Hepatocyte (in vitro differentiated cells): ENCODE measurements around the gene CORO1C. TPM values are rescaled to one million over a fixed set of nuclear protein-coding genes. Genes with fewer than 3 reads are reported as not detected.
A peak's percentile ranks its signal among the peaks of the same experiment; 100 is the strongest.

Experiments
- DNase-seq: peaks from one replicate; pipeline ENCODE4 v3.0.0-alpha.2; 2016; ENCODE audit warnings: low spot score
- H2AFZ ChIP-seq: fragments of 200-600 bp; sonication (generic); 2 replicates; pipeline ENCODE4 v1.6.0; 2016; ENCODE audit warnings: antibody characterized with exemption, mild to moderate bottlenecking
- H3K27ac ChIP-seq: fragments of 200-600 bp; sonication (generic); 2 replicates; pipeline ENCODE4 v1.5.1; 2016; ENCODE audit warnings: mild to moderate bottlenecking
- H3K27me3 ChIP-seq: fragments of 200-600 bp; sonication (generic); 2 replicates; pipeline ENCODE4 v1.6.1; 2016
- H3K36me3 ChIP-seq: fragments of 200-600 bp; sonication (generic); replicated peaks from 2 replicates; pipeline ENCODE4 v1.5.1; 2016; ENCODE audit warnings: low read depth; ENCODE audit not compliant: insufficient read depth
- H3K4me1 ChIP-seq: fragments of 200-600 bp; sonication (generic); 2 replicates; pipeline ENCODE4 v1.5.1; 2016; ENCODE audit warnings: mild to moderate bottlenecking, moderate library complexity; ENCODE audit not compliant: insufficient read depth
- H3K4me2 ChIP-seq: fragments of 200-600 bp; sonication (generic); 2 replicates; pipeline ENCODE4 v1.6.0; 2016
- H3K4me3 ChIP-seq: fragments of 200-600 bp; sonication (generic); 2 replicates; pipeline ENCODE4 v1.5.1; 2016; ENCODE audit warnings: mild to moderate bottlenecking
- H3K79me2 ChIP-seq: fragments of 200-600 bp; sonication (generic); 2 replicates; pipeline ENCODE4 v1.6.0; 2017; ENCODE audit warnings: mild to moderate bottlenecking
- H3K9me2 ChIP-seq: fragments of 200-600 bp; sonication (generic); replicated peaks from 2 replicates; pipeline ENCODE4 v1.6.0; 2017; ENCODE audit warnings: mild to moderate bottlenecking; ENCODE audit not compliant: insufficient read depth
- H3K9me3 ChIP-seq: fragments of 200-600 bp; sonication (generic); 2 replicates; pipeline ENCODE4 v1.5.1; 2016; ENCODE audit warnings: low read depth, mild to moderate bottlenecking
- H4K20me1 ChIP-seq: fragments of 200-600 bp; sonication (generic); 2 replicates; pipeline ENCODE4 v1.6.0; 2016; ENCODE audit warnings: mild to moderate bottlenecking; ENCODE audit not compliant: insufficient read depth, poor library complexity, severe bottlenecking
- CTCF ChIP-seq: fragments of 200-600 bp; sonication (generic); IDR thresholded peaks from 2 replicates; pipeline ENCODE4 v1.5.1; 2016; ENCODE audit warnings: antibody characterized with exemption, mild to moderate bottlenecking; ENCODE audit not compliant: poor library complexity
- EZH2 ChIP-seq: fragments of 200-600 bp; sonication (generic); IDR thresholded peaks from 2 replicates; pipeline ENCODE4 v1.6.1; 2016; ENCODE audit warnings: antibody characterized with exemption, mild to moderate bottlenecking, borderline replicate concordance
- EZH2phosphoT487 ChIP-seq: fragments of 200-600 bp; sonication (generic); IDR thresholded peaks from one replicate; pipeline ENCODE4 v1.6.1; 2018; ENCODE audit warnings: antibody characterized with exemption, mild to moderate bottlenecking, low read depth, moderate library complexity; ENCODE audit not compliant: unreplicated experiment, severe bottlenecking
- WGBS: methylation state at CpG from one replicate; pipeline ENCODE4 v1.1.6; 2016; ENCODE audit warnings: low lambda C conversion rate; ENCODE audit errors: missing lambda C conversion rate; 5-methylcytosine and 5-hydroxymethylcytosine counted together
- polyA plus RNA-seq: library from polyadenylated mRNA; unstranded; fragments of >200 nt; fragmentation: Nextera tagmentation; extraction: Ambion mirVana; gene quantifications from 2 replicates; pipeline ENCODE4 v1.2.1, GENCODE V29; 2016
- total RNA-seq: library from RNA; depleted of rRNA; stranded (reverse); fragments of >200 nt; gene quantifications from 2 replicates; pipeline ENCODE4 v1.2.3, GENCODE V29; 2014

Gene CORO1C
- total and polyA plus RNA-seq, 2 experiments from 2014 or later, result 110 to 137 TPM

GRCh38 chr12:108638997-108639822 is 92.1 kb downstream of the CORO1C start:
- no peak for TF ChIP-seq EZH2
- no peaks in the 10 kb centered on the region for H3K27me3 ChIP-seq
- DNase-seq, result no peak
- no peaks in the 10 kb centered on the region for H3K36me3 ChIP-seq
- no peak overlapping the region for H3K4me2 ChIP-seq
- H3K4me1 ChIP-seq, result peaks cover 9% of the 10 kb centered on the region
- no peak overlapping the region for H3K27ac ChIP-seq
- WGBS, result 91% methylated on average over 11 of the region's 11 CpGs
- no peaks in the 10 kb centered on the region for H3K9me2 ChIP-seq
- no peak overlapping the region for H2AFZ ChIP-seq
- no peaks in the 10 kb centered on the region for H3K9me3 ChIP-seq
- H4K20me1 ChIP-seq, result no peaks in the 10 kb centered on the region
- H3K4me3 ChIP-seq, result no peak overlapping the region
- H3K79me2 ChIP-seq, result no peaks in the 10 kb centered on the region

GRCh38 chr12:108638141-108638827 is 93.0 kb downstream of the CORO1C start:
- H3K36me3 ChIP-seq, result no peaks in the 10 kb centered on the region
- H2AFZ ChIP-seq, result no peak overlapping the region
- H3K9me3 ChIP-seq, result no peaks in the 10 kb centered on the region
- peak overlapping the region; percentile 37 for H3K27ac ChIP-seq
- WGBS, result 53% methylated on average over 18 of the region's 18 CpGs
- no peaks in the 10 kb centered on the region for H3K9me2 ChIP-seq
- no peaks in the 10 kb centered on the region for H3K27me3 ChIP-seq
- peaks cover 9% of the 10 kb centered on the region for H3K4me1 ChIP-seq
- no peak for TF ChIP-seq EZH2
- no peak for TF ChIP-seq EZH2phosphoT487
- no peak for TF ChIP-seq CTCF
- no peak for DNase-seq
- no peaks in the 10 kb centered on the region for H3K79me2 ChIP-seq
- no peak overlapping the region for H3K4me3 ChIP-seq
- H3K4me2 ChIP-seq, result no peak overlapping the region
- H4K20me1 ChIP-seq, result no peaks in the 10 kb centered on the region

GRCh38 chr12:108637222-108637971 is 93.9 kb downstream of the CORO1C start:
- TF ChIP-seq CTCF (no peak), EZH2phosphoT487 (no peak), EZH2 (no peak)
- Histone ChIP-seq H3K27ac (no peak overlapping the region), H3K9me3 (no peaks in the 10 kb centered on the region), H3K4me1 (peaks cover 9% of the 10 kb centered on the region), H3K4me2 (no peak overlapping the region), H3K4me3 (no peak overlapping the region), H3K27me3 (no peaks in the 10 kb centered on the region), H3K9me2 (no peaks in the 10 kb centered on the region), H2AFZ (no peak overlapping the region), H4K20me1 (no peaks in the 10 kb centered on the region), H3K36me3 (no peaks in the 10 kb centered on the region), H3K79me2 (no peaks in the 10 kb centered on the region)
- no peak for DNase-seq
- 76% methylated on average over 7 of the region's 7 CpGs for WGBS
